Cerebellar nuclear complex (tissue), 1 donor: ENCODE data around the gene CSH1.
"Not testable (repeated sequence)": the region's sequence is repeated elsewhere in the genome, so short reads cannot be mapped to it uniquely, and the experiment has no call there.

Experiments
- DNase-seq, 2 experiments: peaks; one replicate each; lab custom pipeline; 2025; lab: John Stamatoyannopoulos, UW

The CSH1 gene

GRCh38 chr17:63903787-63904201, 7.4 kb upstream of the CSH1 start:
- DNase-seq = not testable (repeated sequence)

DNA sequence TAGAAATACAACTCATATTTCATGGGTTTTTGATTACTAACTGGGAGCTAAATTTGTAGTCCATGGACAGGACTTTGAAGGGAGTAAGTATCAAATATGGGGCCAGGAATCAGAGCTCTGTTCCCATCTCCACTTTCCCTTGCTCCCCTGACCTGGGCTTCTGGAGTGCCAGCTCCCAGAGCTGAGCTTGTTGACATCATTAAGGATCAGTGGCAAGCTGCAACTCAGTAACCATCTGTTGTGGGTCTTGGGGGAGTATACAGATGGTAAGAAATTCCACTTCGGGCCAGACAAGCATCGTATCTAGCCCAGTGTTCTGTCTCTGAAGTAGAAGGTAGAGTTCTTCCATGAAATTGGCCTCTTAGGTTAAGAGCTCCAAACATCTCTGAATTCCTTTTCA, 5.6 kb upstream of the CSH1 start:
- not testable (repeated sequence) for DNase-seq

DNA sequence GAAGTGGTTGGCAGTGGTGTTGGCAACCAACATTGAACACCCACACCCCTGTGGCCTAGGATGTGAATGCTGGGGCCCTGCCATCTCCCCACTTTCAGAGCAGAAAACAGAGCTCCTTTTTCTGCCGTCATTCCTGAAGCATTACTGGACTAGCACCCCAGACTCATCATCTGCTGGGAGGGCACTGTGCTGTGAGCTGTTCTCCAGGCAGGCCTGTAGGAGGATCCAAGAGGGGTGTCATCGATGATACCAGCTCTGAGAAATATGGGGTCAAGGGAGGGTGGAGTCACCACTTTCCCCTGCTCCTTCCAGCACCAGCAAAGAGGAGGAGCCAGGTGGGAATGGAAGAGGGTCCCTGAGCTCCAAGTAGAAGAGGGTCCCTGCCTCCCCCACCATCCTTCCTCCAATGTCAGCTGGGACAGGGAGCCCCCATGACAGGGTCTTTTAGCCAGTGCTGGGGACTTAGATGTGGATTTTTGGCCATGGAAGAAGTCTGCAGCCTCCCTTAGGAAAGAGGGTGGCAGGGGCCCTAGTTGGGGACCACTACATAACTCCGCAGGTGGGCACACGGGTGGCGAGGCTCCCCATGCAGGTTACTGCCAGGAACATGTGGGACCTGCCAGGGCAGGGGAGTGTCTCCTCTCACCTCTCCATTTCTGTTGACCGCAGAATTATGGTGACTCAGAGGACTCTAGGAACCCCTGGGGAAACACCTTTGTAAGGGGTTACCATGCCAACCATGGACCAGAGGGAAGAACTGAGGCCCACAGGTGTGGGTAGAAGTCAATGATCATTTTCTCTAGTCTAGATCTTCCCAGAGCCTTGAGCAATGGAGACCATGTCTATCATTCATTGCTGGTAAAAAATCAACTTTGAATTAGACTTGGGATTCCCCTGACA, 2.8 kb upstream of the CSH1 start:
- DNase-seq = not testable (repeated sequence)

- not testable (repeated sequence) for DNase-seq
Observed at GRCh38 chr17:63894821-63895220, 1.6 kb downstream of the CSH1 start.

GRCh38 chr17:63894021-63894420, 2.4 kb downstream of the CSH1 start:
- DNase-seq = not testable (repeated sequence)

- not testable (repeated sequence) for DNase-seq
Observed at GRCh38 chr17:63892316-63893037, 3.9 kb downstream of the CSH1 start.

DNA sequence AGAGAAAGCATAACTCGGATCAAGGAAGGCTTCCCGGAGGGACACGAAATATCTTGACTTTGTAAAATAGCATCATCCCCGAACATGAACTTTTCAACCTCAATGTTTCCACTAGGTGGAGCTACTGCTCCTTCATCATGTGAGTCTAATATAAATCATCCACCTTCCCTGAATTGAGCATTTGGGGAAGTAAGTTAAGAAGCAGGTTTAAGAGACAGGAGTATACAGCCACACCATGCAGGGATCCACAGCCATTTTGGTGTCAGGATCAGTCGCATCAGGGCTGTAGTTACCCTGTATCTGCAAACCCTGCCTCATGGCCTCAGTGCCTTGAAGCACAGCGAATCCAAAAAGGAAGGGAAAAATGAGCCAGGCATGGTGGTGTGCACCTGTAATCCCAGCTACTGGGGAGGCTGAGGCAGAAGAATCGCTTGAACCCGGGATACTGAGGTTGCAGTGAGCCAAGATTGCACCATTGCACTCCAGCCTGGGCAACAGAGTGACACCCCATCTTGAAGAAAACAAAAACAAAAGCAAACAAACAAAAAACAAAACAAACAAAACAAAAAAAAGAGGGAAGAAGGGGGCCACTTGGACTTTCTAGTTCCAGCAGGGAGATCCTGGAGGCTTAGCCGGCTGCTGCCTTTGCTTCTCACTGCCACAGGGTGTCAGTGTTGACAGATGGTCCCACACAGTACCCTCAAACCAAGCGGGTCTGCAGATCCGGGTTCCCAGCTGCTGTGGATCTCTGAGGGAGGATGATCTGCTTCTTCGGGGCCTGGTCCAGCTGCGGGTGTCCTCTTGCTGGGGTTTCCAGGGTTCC, 7.1 kb downstream of the CSH1 start:
- not testable (repeated sequence) for DNase-seq

DNA sequence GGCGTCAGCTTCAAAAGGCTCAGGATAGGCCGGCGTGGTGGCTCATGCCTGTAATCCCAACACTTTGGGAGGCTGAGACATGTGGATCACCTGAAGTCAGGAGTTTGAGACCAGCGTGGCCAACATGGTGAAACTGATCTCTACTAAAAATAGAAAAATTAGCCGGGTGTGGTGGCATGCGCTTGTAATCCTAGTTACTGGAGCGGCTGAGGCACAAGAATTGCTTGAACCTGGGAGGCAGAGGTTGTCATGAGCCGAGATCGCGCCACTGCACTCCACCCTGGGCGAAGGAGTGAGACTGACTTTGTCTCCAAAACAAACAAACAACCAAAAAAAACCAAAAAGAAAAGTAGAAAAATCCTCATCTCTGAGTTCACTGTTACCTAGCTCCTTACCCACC, 11.3 kb downstream of the CSH1 start:
- DNase-seq = not testable (repeated sequence)

DNA sequence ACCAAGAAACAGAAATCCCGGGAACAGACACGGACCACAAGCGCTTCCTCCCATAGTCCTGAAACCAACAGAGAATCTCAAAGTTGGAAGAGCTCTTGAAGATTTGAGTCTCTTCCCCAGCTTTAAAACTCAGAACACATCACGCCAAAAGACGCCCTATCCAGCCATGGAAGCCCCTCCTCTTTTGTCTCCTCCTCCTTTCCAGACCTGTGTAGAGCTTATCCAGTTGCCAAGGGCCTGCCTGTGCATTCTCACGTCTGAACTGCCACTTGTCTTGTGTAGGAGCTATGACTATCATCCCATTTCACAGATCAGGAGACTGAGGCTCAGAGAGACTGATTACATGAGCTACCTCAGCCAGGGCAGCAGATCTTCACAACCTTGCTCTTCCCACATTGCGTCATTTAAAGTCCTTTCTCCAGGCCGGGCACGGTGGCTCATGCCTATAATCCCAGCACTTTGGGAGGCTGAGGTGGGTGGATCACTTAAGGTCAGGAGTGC, 13.7 kb downstream of the CSH1 start:
- not testable (repeated sequence) for DNase-seq

DNA sequence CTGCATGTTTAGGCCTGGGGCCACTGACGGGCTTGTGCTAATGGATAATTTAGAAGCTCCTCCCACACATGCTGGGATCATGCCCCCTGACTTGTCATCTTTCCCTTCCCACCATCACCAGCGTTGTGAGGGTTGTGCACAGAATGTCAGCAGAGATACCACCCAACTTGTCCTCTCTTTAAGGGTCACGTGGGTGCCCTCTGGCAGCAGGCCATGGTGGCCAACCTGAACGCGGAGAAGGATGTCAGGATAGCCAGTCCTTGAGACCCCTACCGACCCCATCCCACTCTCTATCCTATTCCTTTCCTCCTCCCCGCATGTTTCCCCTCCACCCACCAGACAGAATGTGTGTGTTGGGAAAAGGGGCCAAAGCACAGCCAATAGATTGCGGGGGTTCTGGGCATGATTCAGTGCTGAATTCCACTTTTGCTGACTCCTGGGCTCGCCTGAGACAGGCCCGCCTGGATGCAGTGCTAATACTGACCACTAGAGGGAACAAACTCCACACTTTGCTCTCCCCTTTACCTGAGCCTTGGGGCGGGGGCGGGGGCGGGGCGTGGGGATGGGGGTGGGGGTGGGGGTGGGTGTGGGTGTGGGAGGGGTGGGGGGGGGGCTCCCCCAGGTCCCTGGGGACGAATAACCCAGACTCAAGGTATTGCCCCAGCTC, 14.3 kb downstream of the CSH1 start, which contains the start of gene GH2:
Gene GH2 (minus strand): TSS at position 10 of the 667 bp plus-strand sequence. CDS start 143 bp downstream, outside the sequence.
- no peak for DNase-seq

DNA sequence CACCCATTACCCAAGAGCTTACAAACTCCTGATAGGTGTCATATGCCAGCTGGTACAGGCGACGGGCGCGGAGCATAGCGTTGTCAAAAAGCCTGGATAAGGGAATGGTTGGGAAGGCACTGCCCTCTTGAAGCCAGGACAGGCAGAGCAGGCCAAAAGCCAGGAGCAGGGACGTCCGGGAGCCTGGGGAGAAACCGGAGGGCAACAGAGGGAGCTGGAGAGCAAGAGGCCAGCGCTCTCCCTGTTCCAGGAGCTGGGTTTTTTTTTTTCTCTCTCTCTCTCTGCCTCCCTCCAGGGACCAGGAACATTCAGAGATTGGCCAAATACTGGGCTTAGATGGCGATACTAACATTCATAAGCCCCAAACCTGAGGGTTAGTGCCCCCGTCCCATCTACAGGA, 15.0 kb downstream of the CSH1 start:
- DNase-seq = not testable (repeated sequence)

GRCh38 chr17:63880706-63881105, 15.7 kb downstream of the CSH1 start:
- DNase-seq = no peak

DNA sequence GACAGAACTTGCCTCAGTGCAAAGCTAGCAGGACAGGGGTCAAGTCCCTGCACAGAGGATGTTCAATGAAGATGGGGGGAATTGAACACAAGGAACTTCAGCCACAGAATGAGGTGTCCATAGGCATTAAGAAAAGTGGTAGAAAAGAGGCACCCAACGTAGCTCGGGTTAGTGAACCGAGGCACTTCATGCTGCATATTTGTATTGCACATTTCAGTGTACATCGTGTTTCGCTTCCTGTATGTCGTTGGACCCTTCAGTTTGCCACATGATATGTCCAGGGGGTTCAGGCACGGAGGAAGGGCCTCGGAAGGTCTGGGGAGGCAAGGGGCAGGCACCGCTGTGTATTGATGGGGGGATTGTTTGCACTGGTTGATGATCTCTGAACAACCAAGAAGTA, 18.0 kb downstream of the CSH1 start:
- DNase-seq = not testable (repeated sequence)

DNA sequence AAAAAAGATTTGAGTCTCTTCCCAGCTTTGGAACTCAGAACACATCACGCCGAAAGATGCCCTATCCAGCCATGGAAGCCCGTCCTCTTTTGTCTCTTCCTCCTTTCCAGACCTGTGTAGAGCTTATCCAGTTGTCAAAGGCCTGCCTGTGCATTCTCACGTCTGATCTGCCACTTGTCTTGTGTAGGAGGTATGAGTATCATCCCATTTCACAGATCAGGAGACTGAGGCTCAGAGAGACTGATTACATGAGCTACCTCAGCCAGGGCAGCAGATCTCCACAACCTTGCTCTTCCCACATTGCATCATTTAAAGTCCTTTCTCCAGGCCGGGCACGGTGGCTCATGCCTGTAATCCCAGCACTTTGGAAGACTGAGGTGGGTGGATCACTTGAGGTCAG, 21.7 kb downstream of the CSH1 start:
- not testable (repeated sequence) for DNase-seq

DNA sequence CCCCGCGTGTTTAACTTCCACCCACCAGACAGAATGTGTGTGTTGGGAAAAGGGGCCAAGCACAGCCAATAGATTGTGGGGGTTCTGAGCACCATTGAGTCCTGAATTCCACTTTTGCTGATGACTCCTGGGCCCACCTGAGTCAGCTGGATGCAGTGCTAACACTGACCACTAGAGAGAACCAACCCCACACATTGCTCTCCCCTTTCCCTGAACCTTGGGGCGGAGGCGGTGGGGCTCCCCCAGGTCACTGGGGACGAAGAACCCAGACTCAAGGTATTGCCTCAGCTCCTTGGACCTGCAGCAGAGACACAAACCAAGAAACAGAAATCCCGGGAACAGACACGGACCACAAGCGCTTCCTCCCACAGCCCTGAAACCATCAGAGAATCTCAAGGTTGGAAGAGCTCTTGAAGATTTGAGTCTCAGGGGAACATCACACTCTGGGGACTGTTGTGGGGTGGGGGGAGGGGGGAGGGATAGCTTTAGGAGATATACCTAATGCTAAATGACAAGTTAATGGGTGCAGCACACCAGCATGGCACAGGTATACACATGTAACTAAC, 22.2 kb downstream of the CSH1 start:
- not testable (repeated sequence) for DNase-seq

DNA sequence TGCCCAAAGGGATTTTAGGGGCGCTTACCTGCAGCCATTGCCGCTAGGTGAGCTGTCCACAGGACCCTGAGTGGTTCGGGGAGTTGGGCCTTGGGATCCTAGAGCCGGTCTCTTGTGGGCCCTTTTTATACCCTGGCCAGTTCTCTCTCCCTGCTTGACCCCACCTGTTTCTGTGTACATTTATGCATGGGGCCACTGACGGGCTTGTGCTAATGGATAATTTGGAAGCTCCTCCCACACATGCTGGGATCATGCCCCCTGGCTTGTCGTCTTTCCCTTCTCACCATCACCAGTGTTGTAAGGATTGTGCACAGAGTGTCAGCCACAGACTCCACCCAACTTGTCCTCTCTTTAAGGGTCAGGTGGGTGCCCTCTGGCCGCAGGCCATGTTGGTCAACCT, 22.8 kb downstream of the CSH1 start, which contains the start of gene CSH2:
Gene CSH2 (minus strand): TSS at position 101 of the 400 bp plus-strand sequence. CDS start 63 bp downstream, at position 38.
- not testable (repeated sequence) for DNase-seq

DNA sequence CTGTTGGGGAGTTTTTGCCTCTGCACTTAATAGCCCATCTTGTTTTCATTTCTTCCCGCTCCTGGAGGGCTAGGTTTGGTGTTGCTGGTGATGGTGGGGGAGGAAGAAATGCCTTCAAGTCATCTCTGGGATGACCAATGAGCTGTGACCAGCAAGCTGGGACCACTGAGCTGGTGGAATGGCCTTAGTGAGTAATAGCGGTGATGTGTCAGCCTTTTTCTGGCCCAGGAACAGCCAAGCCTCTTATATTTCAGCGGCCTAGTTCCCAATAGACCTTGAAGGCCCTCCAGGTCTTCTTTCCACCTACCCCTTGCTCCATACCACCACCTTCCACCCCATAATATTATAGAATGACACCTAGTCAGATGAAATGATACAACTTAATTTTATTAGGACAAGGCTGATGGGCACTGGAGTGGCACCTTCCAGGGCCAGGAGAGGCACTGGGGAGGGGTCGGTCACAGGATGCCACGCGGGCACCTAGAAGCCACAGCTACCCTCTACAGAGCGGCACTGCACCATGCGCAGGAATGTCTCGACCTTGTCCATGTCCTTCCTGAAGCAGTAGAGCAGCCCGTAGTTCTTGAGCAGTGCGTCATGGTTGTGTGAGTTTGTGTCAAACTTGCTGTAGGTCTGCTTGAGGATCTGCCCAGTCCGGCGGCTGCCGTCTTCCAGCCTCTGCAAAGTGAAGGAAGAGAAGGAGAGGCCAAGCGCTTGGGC, 24.6 kb downstream of the CSH1 start:
- not testable (repeated sequence) for DNase-seq

- DNase-seq = not testable (repeated sequence)
Observed at GRCh38 chr17:63870292-63870665, 26.1 kb downstream of the CSH1 start.

- DNase-seq = not testable (repeated sequence)
Observed at GRCh38 chr17:63869491-63870291, 26.7 kb downstream of the CSH1 start.
